CD4-positive, alpha-beta T cell treated with Interleukin-6 at 100 ng/mL for 8 hours (primary cell): Measurements from ENCODE around the gene TCF7.
"Not testable (repeated sequence)": the region's sequence is repeated elsewhere in the genome, so short reads cannot be mapped to it uniquely, and the experiment has no call there.

Experiments
- DNase-seq: peaks from one replicate; pipeline ENCODE4 v3.0.0-alpha.2; 2020; ENCODE audit warnings: mixed read lengths, low spot score

TCF7 gene

GRCh38 chr5:134145041-134145757 lies 30.7 kb downstream of the TCF7 start:
- no peak for DNase-seq

GRCh38 chr5:134145779-134146581 lies 31.5 kb downstream of the TCF7 start:
- peak; percentile 78 for DNase-seq

GRCh38 chr5:134146651-134147518 lies 32.4 kb downstream of the TCF7 start:
- no peak for DNase-seq

GRCh38 chr5:134148316-134148715 lies 33.8 kb downstream of the TCF7 start:
- no peak for DNase-seq

- no peak for DNase-seq
Measured at GRCh38 chr5:134148986-134149539, 34.6 kb downstream of the TCF7 start.

- DNase-seq = no peak
Measured at GRCh38 chr5:134149571-134150303, 35.3 kb downstream of the TCF7 start.

GRCh38 chr5:134151723-134152122 lies 37.2 kb downstream of the TCF7 start:
- DNase-seq = no peak

GRCh38 chr5:134152173-134152832 lies 37.8 kb downstream of the TCF7 start:
- DNase-seq = not testable (repeated sequence)

- no peak for DNase-seq
Measured at GRCh38 chr5:134153241-134153640, 38.8 kb downstream of the TCF7 start.

GRCh38 chr5:134153657-134154056 lies 39.2 kb downstream of the TCF7 start:
- no peak for DNase-seq

GRCh38 chr5:134161513-134162395 lies 47.3 kb downstream of the TCF7 start:
- no peak for DNase-seq

- no peak for DNase-seq
Measured at GRCh38 chr5:134162592-134162991, 48.1 kb downstream of the TCF7 start.

GRCh38 chr5:134171972-134172371 lies 57.5 kb downstream of the TCF7 start:
- DNase-seq = no peak

GRCh38 chr5:134174841-134175839 lies 60.7 kb downstream of the TCF7 start:
- no peak for DNase-seq

GRCh38 chr5:134175921-134176510 lies 61.5 kb downstream of the TCF7 start:
- DNase-seq = peak; percentile 14

GRCh38 chr5:134176511-134177368 lies 62.3 kb downstream of the TCF7 start, which contains the start of gene SKP1:
Gene SKP1 (minus strand): TSS chr5:134176950. CDS start chr5:134174022, 2,928 bp downstream.
- DNase-seq = peak; percentile 80
